HUES48 (cell line): Measurements from ENCODE around the gene SPATA32.
"Not testable (repeated sequence)": the region's sequence is repeated elsewhere in the genome, so short reads cannot be mapped to it uniquely, and the experiment has no call there.

ENCODE experiments used
- H3K27ac ChIP-seq: one replicate; pipeline ENCODE4 v1.7.0; 2013; ENCODE audit warnings: low read depth, low read length, inconsistent platforms
- H3K27me3 ChIP-seq: 2 replicates; pipeline ENCODE4 v1.6.1; 2013; ENCODE audit warnings: mild to moderate bottlenecking, low read length; ENCODE audit not compliant: control insufficient read depth, insufficient read depth
- H3K36me3 ChIP-seq: 2 replicates; pipeline ENCODE4 v1.6.1; 2013; ENCODE audit warnings: low read length; ENCODE audit not compliant: control insufficient read depth, insufficient read depth
- H3K4me1 ChIP-seq: 2 replicates; pipeline ENCODE4 v1.6.1; 2013; ENCODE audit warnings: mild to moderate bottlenecking, low read length; ENCODE audit not compliant: control insufficient read depth, insufficient read depth
- H3K4me3 ChIP-seq: 2 replicates; pipeline ENCODE4 v1.5.1; 2013; ENCODE audit warnings: mild to moderate bottlenecking, low read depth, low read length
- H3K9ac ChIP-seq: 2 replicates; pipeline ENCODE4 v1.6.1; 2013; ENCODE audit warnings: mild to moderate bottlenecking, low read depth, low read length, moderate library complexity
- H3K9me3 ChIP-seq: 2 replicates; pipeline ENCODE4 v1.6.1; 2013; ENCODE audit warnings: low read length; ENCODE audit not compliant: control insufficient read depth, insufficient read depth

The SPATA32 gene

DNA sequence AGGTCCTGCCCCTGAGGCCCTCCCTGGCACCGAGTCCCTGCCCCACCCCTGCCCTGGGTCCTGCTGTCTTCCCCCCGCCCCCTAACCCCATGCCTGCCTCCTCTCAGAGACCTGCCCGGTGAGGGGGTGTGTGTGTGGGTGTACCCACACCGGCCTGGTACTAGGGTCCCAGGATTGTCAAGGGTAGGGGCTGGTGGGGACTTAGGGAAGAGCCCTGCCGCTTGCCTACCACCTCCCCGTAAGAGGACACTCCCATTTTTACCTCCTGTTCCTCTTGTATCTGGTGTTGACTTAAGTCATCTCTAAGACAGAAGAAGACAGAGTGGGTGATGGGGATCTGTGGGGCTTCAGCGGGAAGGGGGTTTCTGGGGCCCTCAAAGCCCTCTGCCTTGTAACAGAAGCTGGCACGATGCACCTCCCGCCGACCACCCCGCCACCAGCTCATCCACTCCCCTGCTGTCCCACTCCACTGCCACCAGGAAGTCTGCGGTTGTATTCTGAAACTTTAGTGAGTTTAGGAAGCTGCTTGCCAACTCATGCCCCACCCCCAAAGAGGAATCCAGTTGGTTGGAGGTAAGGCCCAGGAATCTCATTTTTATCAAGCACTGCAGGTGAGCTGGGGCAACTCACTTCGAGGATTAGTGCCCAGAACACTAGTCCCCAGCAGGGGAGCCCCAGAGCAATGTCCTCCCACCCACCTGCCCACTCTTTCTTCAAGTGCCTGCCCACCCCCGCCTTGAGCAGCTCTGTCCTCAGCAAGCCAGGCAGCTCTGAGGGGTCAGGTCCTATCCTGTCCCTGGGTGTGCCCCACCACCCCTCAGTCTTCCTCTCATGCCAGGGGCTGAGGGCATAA is 5.6 kb downstream of the SPATA32 start:
- Histone ChIP-seq H3K4me1 (peaks cover 19% of the 10 kb centered on the region), H3K36me3 (no peaks in the 10 kb centered on the region), H3K27me3 (peaks cover 11% of the 10 kb centered on the region), H3K27ac (no peak overlapping the region), H3K9me3 (no peaks in the 10 kb centered on the region), H3K4me3 (no peak overlapping the region), H3K9ac (no peak overlapping the region)

DNA sequence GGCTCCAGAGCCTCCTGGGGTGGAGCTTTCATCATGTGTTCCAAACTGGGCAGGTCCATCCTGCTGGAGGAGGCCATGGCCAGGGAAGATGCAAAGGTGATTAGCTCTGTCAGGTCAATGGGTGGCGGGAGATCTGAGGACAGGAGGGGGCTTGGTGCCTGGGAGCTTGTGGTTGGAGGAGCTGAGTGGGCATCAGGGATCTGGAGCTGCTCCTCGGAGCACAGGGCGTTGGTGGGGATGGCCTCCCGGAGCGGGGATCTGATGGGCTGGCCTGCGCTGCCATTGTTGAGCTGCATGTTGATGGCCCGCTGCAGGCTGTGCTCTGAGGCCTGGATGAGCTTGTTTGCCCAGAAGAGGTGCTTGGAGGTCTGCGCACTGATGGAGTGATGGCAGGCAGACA is 6.5 kb downstream of the SPATA32 start:
- H3K27ac ChIP-seq, result no peak overlapping the region

DNA sequence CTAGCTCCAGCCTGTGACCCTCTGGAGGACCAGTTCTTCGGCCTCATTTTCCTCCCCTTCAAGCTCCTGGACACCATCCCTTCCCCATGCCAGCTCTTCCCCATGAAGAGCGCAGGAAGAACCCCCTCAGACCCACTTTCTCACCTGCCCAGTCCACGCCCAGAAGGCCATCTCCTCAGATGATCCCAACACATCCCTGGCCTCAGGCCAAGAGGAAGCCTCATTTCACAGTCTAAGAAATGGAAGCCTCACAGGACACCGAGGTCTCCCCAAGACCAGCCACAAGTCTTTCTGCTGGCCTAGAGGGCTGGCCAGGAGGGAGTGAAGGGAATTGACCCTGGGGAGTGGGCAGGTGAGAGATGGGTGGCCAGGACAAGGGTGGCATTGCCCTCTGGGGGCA is 8.0 kb downstream of the SPATA32 start:
- Histone ChIP-seq H3K9ac (no peak overlapping the region), H3K4me3 (no peak overlapping the region), H3K27me3 (no peaks in the 10 kb centered on the region), H3K27ac (no peak overlapping the region), H3K36me3 (peaks cover 11% of the 10 kb centered on the region), H3K9me3 (no peaks in the 10 kb centered on the region), H3K4me1 (peaks cover 17% of the 10 kb centered on the region)

More for the DNA sequence above, 6.5 kb downstream of the SPATA32 start:
- H3K9me3 ChIP-seq, result no peaks in the 10 kb centered on the region
- H3K36me3 ChIP-seq, result peaks cover 4% of the 10 kb centered on the region; the same call in 1 of the 2 replicates
- no peak overlapping the region for H3K9ac ChIP-seq
- no peak overlapping the region for H3K4me3 ChIP-seq
- H3K27me3 ChIP-seq, result peaks cover 2% of the 10 kb centered on the region; the same call in 1 of the 2 replicates
- H3K4me1 ChIP-seq, result peaks cover 17% of the 10 kb centered on the region

DNA sequence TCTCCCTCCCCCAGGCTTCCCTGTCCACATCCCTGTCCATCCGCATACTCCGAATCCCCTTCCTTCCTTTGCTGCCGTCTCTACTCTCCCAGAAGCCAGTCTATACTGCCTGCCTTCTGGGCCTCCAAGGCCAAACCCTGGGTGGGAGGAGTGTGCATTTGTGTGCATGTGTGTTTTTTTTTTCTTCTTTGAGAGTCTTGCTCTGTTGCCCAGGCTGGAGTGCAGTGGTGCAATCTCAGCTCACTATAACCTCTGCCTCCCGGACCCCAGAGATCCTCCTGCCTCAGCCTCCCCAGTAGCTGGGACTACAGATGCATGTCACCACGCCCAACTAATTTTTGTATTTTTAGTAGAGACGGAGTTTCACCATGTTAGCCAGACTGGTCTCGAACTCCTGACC is 8.7 kb downstream of the SPATA32 start:
- H3K9me3 ChIP-seq, H3K4me3 ChIP-seq, H3K27me3 ChIP-seq, H3K27ac ChIP-seq, H3K9ac ChIP-seq: not testable (repeated sequence)
- peaks cover 11% of the 10 kb centered on the region for H3K36me3 ChIP-seq
- peaks cover 23% of the 10 kb centered on the region for H3K4me1 ChIP-seq

DNA sequence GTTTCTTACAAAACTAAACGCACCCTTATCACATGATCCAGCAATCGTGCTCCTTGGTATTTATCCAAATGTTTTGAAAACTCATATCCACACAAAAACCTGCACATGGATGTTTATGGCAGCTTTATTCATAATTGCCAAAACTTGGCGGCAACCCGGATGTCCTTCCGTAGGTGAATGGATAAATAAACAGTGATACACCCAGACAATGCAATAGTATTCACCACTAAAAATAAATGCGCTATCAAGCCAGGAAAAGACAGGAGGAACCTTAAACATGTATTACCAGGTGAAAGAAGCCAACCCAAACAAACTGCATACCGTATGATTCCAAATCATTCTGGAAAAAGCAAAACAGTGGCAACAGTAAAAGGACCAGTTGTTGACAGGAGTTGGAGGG is 10.0 kb downstream of the SPATA32 start:
- Histone ChIP-seq H3K4me1 (peaks cover 14% of the 10 kb centered on the region), H3K4me3 (no peak overlapping the region), H3K9ac (no peak overlapping the region), H3K27ac (no peak overlapping the region), H3K9me3 (no peaks in the 10 kb centered on the region), H3K36me3 (peaks cover 11% of the 10 kb centered on the region), H3K27me3 (no peaks in the 10 kb centered on the region)

DNA sequence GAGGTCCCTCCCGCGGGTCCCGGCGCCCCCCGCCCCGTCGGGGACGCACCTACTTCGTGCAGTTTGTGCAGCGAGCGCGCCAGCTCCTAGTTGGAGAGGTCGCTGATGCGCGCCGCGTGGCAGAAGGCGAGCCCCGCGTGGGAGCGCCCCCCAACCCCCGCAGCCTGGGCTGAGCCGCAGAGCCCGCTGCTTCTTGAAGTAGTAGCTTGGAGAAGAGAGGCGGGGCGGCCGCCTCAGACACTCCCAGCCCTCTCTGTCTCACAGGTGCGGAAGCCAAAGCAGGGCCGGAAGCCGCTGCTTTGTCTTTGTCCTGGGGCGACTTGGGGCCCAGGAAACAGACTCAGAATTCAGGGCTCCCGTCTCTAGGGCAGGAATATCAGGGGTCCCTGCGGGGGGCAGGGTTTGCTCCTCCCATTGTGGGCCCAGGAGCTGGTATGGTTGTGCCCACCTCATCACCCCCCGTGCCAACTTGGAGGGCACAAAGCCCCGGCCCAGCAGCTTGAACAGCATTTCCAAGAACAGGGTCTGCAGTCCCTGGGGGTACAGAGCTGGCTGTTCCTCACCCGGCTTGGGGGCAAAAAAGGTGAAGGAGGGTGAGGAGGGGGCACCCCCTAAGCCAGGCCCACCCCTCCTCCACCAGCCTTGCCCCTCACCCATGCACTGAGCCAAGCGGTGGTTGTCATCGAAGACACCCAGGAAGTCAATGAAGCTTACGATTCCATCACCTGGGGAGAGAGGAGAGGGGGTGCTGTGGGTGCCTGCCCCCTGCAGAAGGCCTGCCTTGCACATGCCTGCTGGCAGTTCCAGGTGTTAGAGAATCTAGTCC is 13.5 kb downstream of the SPATA32 start:
- H3K9me3 ChIP-seq, result no peaks in the 10 kb centered on the region
- H3K36me3 ChIP-seq, result peaks cover 11% of the 10 kb centered on the region
- peak overlapping the region; percentile 82 for H3K9ac ChIP-seq
- peak overlapping the region; percentile 88 for H3K4me3 ChIP-seq
- peaks cover 12% of the 10 kb centered on the region for H3K4me1 ChIP-seq
- no peaks in the 10 kb centered on the region for H3K27me3 ChIP-seq
- H3K27ac ChIP-seq, result peak overlapping the region; percentile 93

DNA sequence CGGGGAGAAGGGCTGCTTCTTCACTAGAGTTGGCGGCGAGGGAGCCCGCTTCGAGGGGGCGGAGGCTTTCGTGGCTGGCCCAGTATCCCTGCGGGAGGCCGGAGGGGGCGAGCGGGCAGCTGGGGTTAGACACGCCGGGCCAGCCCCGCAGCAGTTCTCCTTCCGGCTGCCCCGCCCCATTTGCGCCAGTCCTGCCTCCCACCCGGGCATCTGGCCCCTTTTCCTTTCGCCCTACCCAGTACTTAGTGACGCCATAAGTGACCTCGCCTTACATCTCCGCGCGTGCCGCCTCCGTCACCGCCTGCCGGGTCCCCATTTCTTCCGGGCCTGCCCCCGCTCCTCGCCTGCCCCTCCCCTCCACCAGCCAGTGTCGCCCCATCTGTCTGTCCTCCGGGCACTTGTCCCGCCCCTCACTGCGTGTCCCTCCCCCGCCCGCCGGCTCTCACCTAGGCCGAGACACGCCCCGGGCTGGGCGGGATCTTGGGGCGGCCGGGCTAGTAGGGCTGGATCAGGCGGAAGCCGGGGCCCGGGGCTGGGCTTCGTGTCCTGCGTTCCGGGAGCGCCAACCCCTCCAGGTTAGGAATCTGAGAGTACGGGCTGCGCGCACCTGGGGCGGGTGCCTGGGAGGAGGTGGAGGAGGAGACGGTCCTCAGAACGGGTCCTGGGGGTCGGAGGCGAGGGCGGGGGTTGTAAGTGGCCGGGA is 14.3 kb downstream of the SPATA32 start:
- H3K9ac ChIP-seq, result peak overlapping the region; percentile 82
- no peaks in the 10 kb centered on the region for H3K9me3 ChIP-seq
- H3K27me3 ChIP-seq, result no peaks in the 10 kb centered on the region; the same call in 1 of the 2 replicates
- H3K36me3 ChIP-seq, result peaks cover 11% of the 10 kb centered on the region
- peak overlapping the region; percentile 93 for H3K27ac ChIP-seq
- H3K4me3 ChIP-seq, result peak overlapping the region; percentile 88
- peaks cover 12% of the 10 kb centered on the region for H3K4me1 ChIP-seq

DNA sequence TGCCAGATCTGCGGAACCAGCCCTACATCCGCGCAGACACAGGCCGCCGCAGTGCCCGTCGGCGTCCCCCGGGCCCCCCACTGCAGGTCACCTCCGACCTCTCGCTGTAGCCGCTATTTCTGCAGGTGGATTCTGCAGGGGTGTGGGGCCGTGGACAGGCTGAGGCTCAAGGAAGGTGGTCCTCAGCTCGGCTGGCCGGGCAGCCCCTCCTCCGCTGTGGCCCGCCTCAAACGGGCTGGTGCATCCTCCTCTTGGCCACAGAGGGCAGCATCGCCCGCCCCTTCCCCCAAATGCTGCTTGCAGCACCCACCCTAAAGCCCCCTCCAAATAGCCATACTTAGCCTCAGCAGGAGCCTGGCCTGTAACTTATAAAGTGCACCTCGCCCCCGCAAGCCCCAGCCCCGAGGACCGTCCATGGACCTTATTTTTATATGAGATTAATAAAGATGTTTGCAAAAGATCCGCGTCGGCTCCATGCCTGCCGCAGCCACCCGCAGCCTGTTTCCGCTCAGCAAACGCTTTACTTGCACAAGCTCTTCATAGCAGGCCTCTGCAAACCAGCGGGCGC is 14.9 kb downstream of the SPATA32 start:
- H3K4me3 ChIP-seq, result peak overlapping the region; percentile 88
- peak overlapping the region; percentile 93 for H3K27ac ChIP-seq
- H3K36me3 ChIP-seq, result peaks cover 11% of the 10 kb centered on the region
- no peaks in the 10 kb centered on the region for H3K9me3 ChIP-seq
- H3K27me3 ChIP-seq, result no peaks in the 10 kb centered on the region; the same call in 1 of the 2 replicates
- H3K9ac ChIP-seq, result peak overlapping the region; percentile 65
- peaks cover 12% of the 10 kb centered on the region for H3K4me1 ChIP-seq

DNA sequence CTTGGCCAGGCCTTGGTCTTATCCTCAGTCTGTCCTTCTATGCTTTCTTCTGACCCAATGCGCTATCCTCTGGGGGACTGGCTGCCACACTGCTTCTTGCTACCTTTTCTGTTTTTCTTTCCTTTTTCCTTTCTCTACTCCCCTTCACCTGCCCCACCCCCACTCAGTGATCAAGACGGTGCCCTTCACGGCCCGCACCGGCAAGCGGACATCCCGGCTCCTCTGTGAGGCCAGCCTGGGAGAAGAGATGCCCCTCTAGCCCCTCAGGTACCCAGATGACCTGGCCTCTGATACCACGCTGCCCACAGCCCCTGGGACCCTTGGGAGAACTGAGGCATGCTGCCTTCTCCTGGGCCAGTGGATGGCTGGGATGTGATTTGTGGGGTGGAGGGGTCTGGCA is 15.6 kb downstream of the SPATA32 start:
- no peak overlapping the region for H3K9ac ChIP-seq
- no peaks in the 10 kb centered on the region; the same call in 1 of the 2 replicates for H3K27me3 ChIP-seq
- no peak overlapping the region for H3K27ac ChIP-seq
- no peaks in the 10 kb centered on the region for H3K9me3 ChIP-seq
- peak overlapping the region; percentile 88 for H3K4me3 ChIP-seq
- peaks cover 11% of the 10 kb centered on the region for H3K36me3 ChIP-seq
- H3K4me1 ChIP-seq, result peaks cover 12% of the 10 kb centered on the region
